ENCODE measurements around the gene EHBP1.
A peak's percentile ranks its signal among the peaks of the same experiment; 100 is the strongest.

Gene EHBP1

DNA sequence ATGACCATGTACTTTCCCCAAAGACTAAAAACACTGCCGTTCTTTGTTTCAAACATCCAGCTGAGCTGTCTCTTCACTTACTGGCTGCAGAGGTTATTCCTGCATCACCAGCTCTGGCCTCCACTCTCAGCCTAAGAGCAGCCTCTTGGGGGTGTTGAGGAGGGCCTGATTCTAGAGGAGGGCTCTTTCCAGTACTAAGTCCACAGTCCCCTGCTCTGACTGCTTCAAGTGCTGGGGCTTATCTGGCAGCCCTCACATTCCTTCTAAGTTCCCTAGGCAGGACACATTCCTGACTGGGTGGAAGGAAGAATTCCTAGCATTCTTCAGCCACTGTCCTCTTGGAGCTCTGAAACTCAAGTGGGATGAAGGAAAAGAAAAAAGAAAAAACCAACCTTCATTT, 32.9 kb upstream of the EHBP1 start:
- Histone ChIP-seq H4K91ac (ENCODE audit: low read depth, low read length) (no peak overlapping the region), H2BK12ac (ENCODE audit: low read length) (no peak overlapping the region), H3K9me3 (ENCODE audit: insufficient read depth, low read depth, low read length) (no peaks in the 10 kb centered on the region), H3K4ac (ENCODE audit: low read depth, low read length) (no peak overlapping the region), H3K14ac (ENCODE audit: low read length) (no peak overlapping the region), H3K23ac (ENCODE audit: low read length) (no peak overlapping the region), H2AK5ac (ENCODE audit: low read length) (no peak overlapping the region), H3K27me3 (ENCODE audit: insufficient read depth, low read length) (no peaks in the 10 kb centered on the region), H3K79me2 (ENCODE audit: control insufficient read depth, insufficient read depth, low read length, poor library complexity) (peaks cover 1% of the 10 kb centered on the region), H2BK120ac (ENCODE audit: insufficient read depth, low read length, poor library complexity) (no peak overlapping the region), H3K27ac (ENCODE audit: low read depth, low read length) (peak overlapping the region; percentile 85), H3K18ac (ENCODE audit: low read length) (no peak overlapping the region), H3K36me3 (ENCODE audit: control insufficient read depth in 1 of 2, insufficient read depth in 2 of 2, low read length in 2 of 2) (no peaks in the 10 kb centered on the region), H2AFZ (ENCODE audit: insufficient read depth, low read length, poor library complexity) (no peak overlapping the region), H3K79me1 (ENCODE audit: low read length) (peaks cover 15% of the 10 kb centered on the region), H3K4me3 (ENCODE audit: low read depth, low read length) (no peak overlapping the region), H4K8ac (ENCODE audit: low read depth, low read length) (no peak overlapping the region), H3K4me2 (ENCODE audit: low read length) (no peak overlapping the region), H3K9ac (ENCODE audit: low read length) (no peak overlapping the region), H3K4me1 (ENCODE audit: control insufficient read depth in 1 of 2, insufficient read depth in 2 of 2, low read length in 2 of 2) (peaks cover 6 to 10% of the 10 kb centered on the region in 2 experiments), H4K12ac (ENCODE audit: low read depth, low read length) (no peak overlapping the region), H2BK5ac (ENCODE audit: low read depth, low read length, poor library complexity) (peak overlapping the region; percentile 36)
- no CpG with 5 or more reads among the region's 1 CpG for WGBS (ENCODE audit: extremely low coverage, insufficient coverage, insufficient read length)
- DNase-seq, result peak; percentile 46 to 82

DNA sequence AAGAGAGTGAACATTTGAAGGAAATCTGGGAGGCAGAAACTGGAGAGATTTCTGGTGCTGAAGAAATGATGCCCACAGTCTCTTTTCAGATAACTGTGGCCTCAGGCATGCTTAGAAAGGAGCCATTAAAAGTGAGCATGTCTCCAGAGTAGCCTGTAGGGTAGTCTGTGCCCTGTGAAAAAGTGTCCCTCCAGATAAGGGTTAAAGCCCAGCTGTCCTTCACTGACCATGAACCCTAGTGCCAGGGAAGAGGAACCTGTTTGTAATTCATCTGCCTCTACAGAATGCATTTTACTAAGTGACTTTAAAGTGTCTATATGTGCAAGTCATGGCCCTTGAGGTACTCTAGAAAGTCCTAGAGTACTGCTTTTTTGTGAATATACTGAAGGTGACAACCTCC, 30.5 kb upstream of the EHBP1 start:
- no peak for DNase-seq
- peaks cover 1% of the 10 kb centered on the region for H3K79me2 ChIP-seq (ENCODE audit: control insufficient read depth, insufficient read depth, low read length, poor library complexity)
- H4K12ac ChIP-seq (ENCODE audit: low read depth, low read length), result no peak overlapping the region
- H3K9ac ChIP-seq (ENCODE audit: low read length), result no peak overlapping the region
- H3K36me3 ChIP-seq (ENCODE audit: control insufficient read depth in 1 of 2, insufficient read depth in 2 of 2, low read length in 2 of 2), result no peaks in the 10 kb centered on the region
- no peak overlapping the region for H3K4me3 ChIP-seq (ENCODE audit: low read depth, low read length)
- no peak overlapping the region for H3K18ac ChIP-seq (ENCODE audit: low read length)
- no peak overlapping the region for H2BK120ac ChIP-seq (ENCODE audit: insufficient read depth, low read length, poor library complexity)
- H2BK12ac ChIP-seq (ENCODE audit: low read length), result peak overlapping the region; percentile 50
- H3K27ac ChIP-seq (ENCODE audit: low read depth, low read length), result no peak overlapping the region
- H4K8ac ChIP-seq (ENCODE audit: low read depth, low read length), result no peak overlapping the region
- H3K4ac ChIP-seq (ENCODE audit: low read depth, low read length), result no peak overlapping the region
- peaks cover 6 to 10% of the 10 kb centered on the region in 2 experiments for H3K4me1 ChIP-seq (ENCODE audit: control insufficient read depth in 1 of 2, insufficient read depth in 2 of 2, low read length in 2 of 2)
- no peak overlapping the region for H2AFZ ChIP-seq (ENCODE audit: insufficient read depth, low read length, poor library complexity)
- H3K27me3 ChIP-seq (ENCODE audit: insufficient read depth, low read length), result no peaks in the 10 kb centered on the region
- H2BK5ac ChIP-seq (ENCODE audit: low read depth, low read length, poor library complexity), result no peak overlapping the region
- no peak overlapping the region for H3K23ac ChIP-seq (ENCODE audit: low read length)
- no peaks in the 10 kb centered on the region for H3K9me3 ChIP-seq (ENCODE audit: insufficient read depth, low read depth, low read length)
- no peak overlapping the region for H3K4me2 ChIP-seq (ENCODE audit: low read length)
- H2AK5ac ChIP-seq (ENCODE audit: low read length), result no peak overlapping the region
- H3K14ac ChIP-seq (ENCODE audit: low read length), result no peak overlapping the region
- H4K91ac ChIP-seq (ENCODE audit: low read depth, low read length), result no peak overlapping the region
- H3K79me1 ChIP-seq (ENCODE audit: low read length), result peaks cover 13% of the 10 kb centered on the region

GRCh38 chr2:62685256-62685655, 20.3 kb upstream of the EHBP1 start:
- no peak overlapping the region for H4K8ac ChIP-seq (ENCODE audit: low read depth, low read length)
- H3K27me3 ChIP-seq (ENCODE audit: insufficient read depth, low read length), result no peaks in the 10 kb centered on the region
- H2BK120ac ChIP-seq (ENCODE audit: insufficient read depth, low read length, poor library complexity), result no peak overlapping the region
- H3K36me3 ChIP-seq (ENCODE audit: control insufficient read depth in 1 of 2, insufficient read depth in 2 of 2, low read length in 2 of 2), result no peaks in the 10 kb centered on the region
- H3K4ac ChIP-seq (ENCODE audit: low read depth, low read length), result no peak overlapping the region
- no peak overlapping the region for H4K91ac ChIP-seq (ENCODE audit: low read depth, low read length)
- DNase-seq, result no peak
- H4K12ac ChIP-seq (ENCODE audit: low read depth, low read length), result no peak overlapping the region
- H3K14ac ChIP-seq (ENCODE audit: low read length), result no peak overlapping the region
- H3K23ac ChIP-seq (ENCODE audit: low read length), result no peak overlapping the region
- no peak overlapping the region for H2BK5ac ChIP-seq (ENCODE audit: low read depth, low read length, poor library complexity)
- no peaks in the 10 kb centered on the region for H3K79me2 ChIP-seq (ENCODE audit: control insufficient read depth, insufficient read depth, low read length, poor library complexity)
- H3K4me3 ChIP-seq (ENCODE audit: low read depth, low read length), result no peak overlapping the region
- H3K4me2 ChIP-seq (ENCODE audit: low read length), result no peak overlapping the region
- H3K18ac ChIP-seq (ENCODE audit: low read length), result no peak overlapping the region
- H2BK12ac ChIP-seq (ENCODE audit: low read length), result no peak overlapping the region
- H3K27ac ChIP-seq (ENCODE audit: low read depth, low read length), result no peak overlapping the region
- WGBS (ENCODE audit: extremely low coverage, insufficient coverage, insufficient read length), result no CpG with 5 or more reads among the region's 2 CpGs
- no peak overlapping the region for H2AFZ ChIP-seq (ENCODE audit: insufficient read depth, low read length, poor library complexity)
- no peak overlapping the region for H2AK5ac ChIP-seq (ENCODE audit: low read length)
- no peak overlapping the region for H3K9ac ChIP-seq (ENCODE audit: low read length)
- H3K9me3 ChIP-seq (ENCODE audit: insufficient read depth, low read depth, low read length), result no peaks in the 10 kb centered on the region
- no peaks in the 10 kb centered on the region for H3K79me1 ChIP-seq (ENCODE audit: low read length)
- H3K4me1 ChIP-seq (ENCODE audit: control insufficient read depth in 1 of 2, insufficient read depth in 2 of 2, low read length in 2 of 2), result no peaks in the 10 kb centered on the region

- no CpG with 5 or more reads among the region's 4 CpGs for WGBS (ENCODE audit: extremely low coverage, insufficient coverage, insufficient read length)
- Histone ChIP-seq H4K12ac (ENCODE audit: low read depth, low read length) (no peak overlapping the region), H3K79me1 (ENCODE audit: low read length) (no peaks in the 10 kb centered on the region), H2BK120ac (ENCODE audit: insufficient read depth, low read length, poor library complexity) (no peak overlapping the region), H3K4me3 (ENCODE audit: low read depth, low read length) (no peak overlapping the region), H3K4me1 (ENCODE audit: control insufficient read depth in 1 of 2, insufficient read depth in 2 of 2, low read length in 2 of 2) (no peaks in the 10 kb centered on the region), H3K79me2 (ENCODE audit: control insufficient read depth, insufficient read depth, low read length, poor library complexity) (no peaks in the 10 kb centered on the region), H2BK5ac (ENCODE audit: low read depth, low read length, poor library complexity) (no peak overlapping the region), H3K27me3 (ENCODE audit: insufficient read depth, low read length) (no peaks in the 10 kb centered on the region), H3K23ac (ENCODE audit: low read length) (no peak overlapping the region), H2AFZ (ENCODE audit: insufficient read depth, low read length, poor library complexity) (no peak overlapping the region), H3K14ac (ENCODE audit: low read length) (no peak overlapping the region), H2AK5ac (ENCODE audit: low read length) (no peak overlapping the region), H4K91ac (ENCODE audit: low read depth, low read length) (no peak overlapping the region), H3K27ac (ENCODE audit: low read depth, low read length) (no peak overlapping the region), H4K8ac (ENCODE audit: low read depth, low read length) (no peak overlapping the region), H3K4me2 (ENCODE audit: low read length) (no peak overlapping the region), H3K9me3 (ENCODE audit: insufficient read depth, low read depth, low read length) (no peaks in the 10 kb centered on the region), H3K4ac (ENCODE audit: low read depth, low read length) (no peak overlapping the region), H3K9ac (ENCODE audit: low read length) (no peak overlapping the region), H3K18ac (ENCODE audit: low read length) (no peak overlapping the region), H2BK12ac (ENCODE audit: low read length) (no peak overlapping the region), H3K36me3 (ENCODE audit: control insufficient read depth in 1 of 2, insufficient read depth in 2 of 2, low read length in 2 of 2) (no peaks in the 10 kb centered on the region)
- no peak for DNase-seq
Observed at GRCh38 chr2:62686012-62686685, 19.4 kb upstream of the EHBP1 start.
